HG02840 (cell line): ENCODE measurements around the gene CACNA1G.

ENCODE experiments used
- ATAC-seq: cut with Tn5 transposase; IDR thresholded peaks from one replicate; pipeline ENCODE4 v1.9.1; 2021; ENCODE audit warnings: mild to moderate bottlenecking, moderate library complexity, moderate number of reproducible peaks; ENCODE audit not compliant: unreplicated experiment, low FRiP score

The CACNA1G gene

DNA sequence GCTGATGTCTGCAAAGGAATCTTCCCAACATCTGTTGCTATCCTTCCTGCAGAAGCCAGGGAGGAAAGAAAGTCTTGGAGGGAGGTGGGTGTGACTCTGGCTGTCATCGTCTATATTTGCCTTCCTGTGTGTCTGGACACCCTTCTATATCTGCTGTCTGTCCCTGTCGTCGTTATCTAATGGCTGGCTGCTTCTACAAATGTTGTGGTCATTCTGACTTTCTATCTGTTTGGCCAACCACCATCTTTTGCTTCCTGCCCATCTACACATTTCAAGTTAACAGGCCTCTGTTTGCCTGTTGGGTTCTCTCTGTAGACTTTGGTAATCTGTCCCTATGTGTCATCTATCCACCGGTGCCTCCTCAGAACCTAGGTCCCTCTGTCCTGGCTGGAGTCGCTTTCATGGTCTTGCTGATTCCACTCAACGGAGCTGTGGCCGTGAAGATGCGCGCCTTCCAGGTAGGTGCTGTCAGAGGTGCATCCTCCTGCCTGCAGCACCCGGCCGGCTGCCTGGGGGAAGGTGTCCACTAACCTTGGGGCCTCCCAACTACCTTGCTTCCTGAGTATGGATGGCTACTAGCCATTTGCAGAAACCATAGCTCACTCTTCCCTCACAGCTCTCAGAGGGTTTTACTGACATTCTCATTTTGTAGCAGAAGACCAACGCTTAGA lies 104.4 kb downstream of the CACNA1G start:
- no peak for ATAC-seq

DNA sequence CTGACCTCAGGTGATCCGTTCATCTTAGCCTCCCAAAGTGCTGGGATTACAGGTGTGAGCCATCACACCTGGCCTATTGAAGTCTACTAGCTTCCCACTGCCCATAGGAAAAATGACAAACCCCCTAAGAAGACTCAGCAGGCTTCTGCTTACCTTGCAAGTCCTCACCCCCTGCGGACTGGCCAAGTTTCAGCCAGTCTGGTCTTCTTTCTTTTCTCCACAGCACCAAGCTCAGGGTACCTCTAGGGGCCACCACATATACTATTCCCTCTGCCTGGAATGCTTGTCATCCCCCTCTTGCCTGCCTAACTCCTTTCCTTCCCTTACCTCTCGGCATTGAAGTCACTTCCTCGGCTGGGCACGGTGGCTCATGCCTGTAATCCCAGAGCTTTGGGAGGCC lies 105.3 kb downstream of the CACNA1G start:
- no peak for ATAC-seq

DNA sequence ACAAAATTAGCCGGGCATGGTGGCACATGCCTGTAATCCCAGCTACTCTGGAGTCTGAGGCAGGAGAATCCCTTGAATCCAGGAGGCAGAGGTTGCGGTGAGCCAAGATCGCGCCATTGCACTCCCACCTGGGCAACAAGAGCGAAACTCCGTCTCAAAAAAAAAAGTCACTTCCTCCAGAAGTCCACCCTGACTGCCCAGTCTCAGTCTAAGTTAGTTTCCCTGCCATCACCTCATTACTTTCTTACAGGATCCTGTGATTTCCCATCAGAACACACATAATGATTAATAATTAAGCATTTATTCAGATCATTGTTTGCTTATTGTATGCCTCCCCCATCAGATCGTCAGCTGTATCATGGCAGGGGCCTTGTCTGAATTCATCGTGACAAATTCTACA lies 105.8 kb downstream of the CACNA1G start:
- no peak for ATAC-seq

DNA sequence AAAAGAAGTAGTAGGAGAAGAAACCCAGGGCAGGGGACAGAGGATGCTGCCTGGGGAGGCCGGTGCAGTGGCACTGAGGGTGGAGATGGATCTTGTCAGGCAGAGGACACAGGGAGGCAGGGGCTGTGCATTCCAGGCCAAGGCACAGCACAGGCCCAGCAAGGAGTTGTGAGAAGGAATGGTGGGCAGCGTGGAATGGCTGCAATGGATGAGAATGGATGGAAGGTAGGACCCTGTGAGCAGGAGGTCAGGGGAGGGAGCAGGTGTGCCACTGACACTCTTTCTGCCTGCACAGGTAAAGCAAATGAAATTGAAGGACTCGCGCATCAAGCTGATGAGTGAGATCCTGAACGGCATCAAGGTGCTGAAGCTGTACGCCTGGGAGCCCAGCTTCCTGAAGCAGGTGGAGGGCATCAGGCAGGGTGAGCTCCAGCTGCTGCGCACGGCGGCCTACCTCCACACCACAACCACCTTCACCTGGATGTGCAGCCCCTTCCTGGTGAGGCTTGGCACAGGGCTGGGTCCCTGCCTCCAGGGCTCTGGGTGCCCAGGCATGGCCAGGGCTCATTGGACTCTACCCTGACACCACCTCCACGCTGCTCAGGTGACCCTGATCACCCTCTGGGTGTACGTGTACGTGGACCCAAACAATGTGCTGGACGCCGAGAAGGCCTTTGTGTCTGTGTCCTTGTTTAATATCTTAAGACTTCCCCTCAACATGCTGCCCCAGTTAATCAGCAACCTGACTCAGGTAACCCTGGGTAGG lies 106.9 kb downstream of the CACNA1G start:
- no peak for ATAC-seq

DNA sequence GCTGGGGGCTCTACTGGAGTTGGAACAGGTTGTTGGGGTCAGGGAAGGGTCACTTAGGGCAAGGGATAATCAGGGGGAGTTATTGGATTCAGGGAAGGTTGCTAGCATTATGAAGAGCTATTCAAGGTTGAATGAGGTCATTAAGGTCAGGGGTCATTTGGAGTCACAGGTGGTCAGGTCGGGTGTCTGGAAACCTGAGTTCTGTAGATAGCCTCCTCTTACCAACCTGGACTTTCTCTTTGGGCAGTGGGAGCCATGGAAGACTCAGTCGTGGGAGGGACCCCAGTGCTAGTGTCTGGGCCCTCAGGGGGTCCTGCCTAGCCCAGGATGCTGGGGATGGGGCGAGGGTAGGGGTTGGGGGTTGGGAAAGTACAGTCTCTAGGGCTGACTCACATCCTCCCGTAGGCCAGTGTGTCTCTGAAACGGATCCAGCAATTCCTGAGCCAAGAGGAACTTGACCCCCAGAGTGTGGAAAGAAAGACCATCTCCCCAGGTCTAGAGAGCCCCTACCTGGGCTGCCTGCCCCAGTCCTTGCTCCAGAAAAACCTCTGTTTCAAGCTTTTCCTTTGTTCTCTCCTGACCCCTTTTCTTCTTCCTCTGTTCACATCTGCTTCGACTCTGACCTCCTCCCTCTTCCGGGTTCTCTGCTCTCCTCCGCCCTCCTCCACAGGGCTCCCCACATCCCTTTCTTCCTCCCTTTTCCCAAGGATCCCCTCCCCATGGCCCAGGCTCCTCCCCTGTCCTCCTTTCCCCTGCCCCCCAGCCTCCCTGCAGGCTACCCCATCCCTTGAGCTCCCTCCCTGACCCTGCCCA lies 107.7 kb downstream of the CACNA1G start:
- no peak for ATAC-seq

DNA sequence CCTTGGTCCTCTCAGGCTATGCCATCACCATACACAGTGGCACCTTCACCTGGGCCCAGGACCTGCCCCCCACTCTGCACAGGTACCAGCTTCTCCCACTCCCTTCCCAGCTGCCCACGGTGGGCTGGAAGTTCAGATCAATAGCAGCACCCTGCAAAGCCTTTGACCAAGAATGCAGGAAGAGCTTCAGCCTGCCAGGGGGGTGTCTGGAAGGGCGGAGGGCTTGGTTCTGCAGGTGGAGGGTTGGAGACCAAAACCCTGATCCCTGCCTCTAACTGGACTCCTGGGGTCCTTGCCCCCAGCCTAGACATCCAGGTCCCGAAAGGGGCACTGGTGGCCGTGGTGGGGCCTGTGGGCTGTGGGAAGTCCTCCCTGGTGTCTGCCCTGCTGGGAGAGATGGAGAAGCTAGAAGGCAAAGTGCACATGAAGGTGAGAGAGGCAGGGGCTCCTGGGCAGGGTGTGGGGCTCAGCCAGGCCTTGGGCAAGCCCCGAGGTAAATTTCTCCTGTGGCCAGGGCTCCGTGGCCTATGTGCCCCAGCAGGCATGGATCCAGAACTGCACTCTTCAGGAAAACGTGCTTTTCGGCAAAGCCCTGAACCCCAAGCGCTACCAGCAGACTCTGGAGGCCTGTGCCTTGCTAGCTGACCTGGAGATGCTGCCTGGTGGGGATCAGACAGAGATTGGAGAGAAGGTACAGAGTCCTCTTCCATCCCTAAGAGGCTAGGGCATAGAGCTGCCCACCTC lies 108.5 kb downstream of the CACNA1G start:
- ATAC-seq = no peak

DNA sequence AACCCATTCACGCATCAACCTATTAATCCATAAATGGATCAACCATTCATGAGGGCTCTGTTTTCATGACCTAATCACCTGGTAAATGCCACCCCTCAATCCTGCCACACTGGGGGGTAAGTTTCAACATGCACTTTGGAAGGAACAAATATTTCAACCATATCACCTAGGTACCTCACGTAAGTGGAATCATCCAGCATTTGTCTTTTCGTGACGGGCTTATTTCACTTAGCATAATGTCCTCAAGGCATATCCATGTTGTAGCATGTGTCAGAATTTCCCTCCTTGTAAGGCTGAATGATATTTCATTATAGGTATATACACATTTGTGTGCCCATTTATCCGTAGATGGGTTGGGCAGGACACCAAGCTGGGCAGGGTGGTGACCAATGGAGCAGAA lies 111.6 kb downstream of the CACNA1G start:
- no peak for ATAC-seq

DNA sequence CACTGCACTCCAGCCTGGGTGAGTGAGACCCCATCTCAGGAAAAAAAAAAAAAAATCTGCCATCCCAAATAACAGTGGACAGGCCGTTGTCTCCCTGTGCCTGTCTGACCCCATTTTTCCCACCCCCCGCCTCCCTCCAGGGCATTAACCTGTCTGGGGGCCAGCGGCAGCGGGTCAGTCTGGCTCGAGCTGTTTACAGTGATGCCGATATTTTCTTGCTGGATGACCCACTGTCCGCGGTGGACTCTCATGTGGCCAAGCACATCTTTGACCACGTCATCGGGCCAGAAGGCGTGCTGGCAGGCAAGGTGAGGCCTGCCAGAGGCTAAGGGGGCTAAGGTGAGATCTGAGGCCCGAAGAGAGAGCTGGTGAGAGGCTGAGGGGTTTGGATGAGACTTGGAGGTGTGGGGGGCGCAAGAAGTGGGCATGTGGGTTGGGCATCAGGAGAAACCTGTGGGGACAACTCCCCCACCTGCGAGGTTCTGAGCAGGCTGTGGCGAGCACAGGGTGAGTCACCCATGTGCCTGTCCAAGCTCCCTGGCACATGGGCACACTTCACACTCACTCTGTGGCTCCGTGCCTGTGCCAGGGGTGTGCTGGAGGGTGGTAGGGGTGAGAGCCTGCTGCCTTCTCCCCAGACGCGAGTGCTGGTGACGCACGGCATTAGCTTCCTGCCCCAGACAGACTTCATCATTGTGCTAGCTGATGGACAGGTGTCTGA lies 112.5 kb downstream of the CACNA1G start:
- ATAC-seq = no peak

DNA sequence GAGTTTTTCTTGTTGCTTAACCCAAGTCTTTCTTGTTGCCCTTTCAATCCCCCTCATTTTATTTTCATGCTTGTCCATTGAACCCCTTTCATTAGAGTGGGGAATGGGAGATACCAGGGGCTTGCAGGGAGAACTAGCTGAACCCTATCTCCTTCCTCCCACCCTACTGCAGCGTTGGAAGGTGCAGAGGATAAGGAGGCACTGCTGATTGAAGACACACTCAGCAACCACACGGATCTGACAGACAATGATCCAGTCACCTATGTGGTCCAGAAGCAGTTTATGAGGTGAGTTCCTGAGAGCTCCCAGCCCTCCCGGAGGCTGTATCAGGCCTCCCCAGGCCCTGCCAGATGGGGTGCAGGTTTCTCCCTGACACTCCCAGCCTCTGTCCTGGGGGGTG lies 114.7 kb downstream of the CACNA1G start:
- no peak for ATAC-seq

DNA sequence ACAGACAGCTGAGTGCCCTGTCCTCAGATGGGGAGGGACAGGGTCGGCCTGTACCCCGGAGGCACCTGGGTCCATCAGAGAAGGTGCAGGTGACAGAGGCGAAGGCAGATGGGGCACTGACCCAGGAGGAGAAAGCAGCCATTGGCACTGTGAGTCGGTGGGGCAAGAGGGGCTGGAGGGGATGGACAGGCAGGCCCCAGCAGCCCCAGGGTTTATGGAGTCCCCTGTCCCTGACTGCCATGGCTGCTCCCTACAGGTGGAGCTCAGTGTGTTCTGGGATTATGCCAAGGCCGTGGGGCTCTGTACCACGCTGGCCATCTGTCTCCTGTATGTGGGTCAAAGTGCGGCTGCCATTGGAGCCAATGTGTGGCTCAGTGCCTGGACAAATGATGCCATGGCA lies 115.1 kb downstream of the CACNA1G start:
- ATAC-seq = no peak

DNA sequence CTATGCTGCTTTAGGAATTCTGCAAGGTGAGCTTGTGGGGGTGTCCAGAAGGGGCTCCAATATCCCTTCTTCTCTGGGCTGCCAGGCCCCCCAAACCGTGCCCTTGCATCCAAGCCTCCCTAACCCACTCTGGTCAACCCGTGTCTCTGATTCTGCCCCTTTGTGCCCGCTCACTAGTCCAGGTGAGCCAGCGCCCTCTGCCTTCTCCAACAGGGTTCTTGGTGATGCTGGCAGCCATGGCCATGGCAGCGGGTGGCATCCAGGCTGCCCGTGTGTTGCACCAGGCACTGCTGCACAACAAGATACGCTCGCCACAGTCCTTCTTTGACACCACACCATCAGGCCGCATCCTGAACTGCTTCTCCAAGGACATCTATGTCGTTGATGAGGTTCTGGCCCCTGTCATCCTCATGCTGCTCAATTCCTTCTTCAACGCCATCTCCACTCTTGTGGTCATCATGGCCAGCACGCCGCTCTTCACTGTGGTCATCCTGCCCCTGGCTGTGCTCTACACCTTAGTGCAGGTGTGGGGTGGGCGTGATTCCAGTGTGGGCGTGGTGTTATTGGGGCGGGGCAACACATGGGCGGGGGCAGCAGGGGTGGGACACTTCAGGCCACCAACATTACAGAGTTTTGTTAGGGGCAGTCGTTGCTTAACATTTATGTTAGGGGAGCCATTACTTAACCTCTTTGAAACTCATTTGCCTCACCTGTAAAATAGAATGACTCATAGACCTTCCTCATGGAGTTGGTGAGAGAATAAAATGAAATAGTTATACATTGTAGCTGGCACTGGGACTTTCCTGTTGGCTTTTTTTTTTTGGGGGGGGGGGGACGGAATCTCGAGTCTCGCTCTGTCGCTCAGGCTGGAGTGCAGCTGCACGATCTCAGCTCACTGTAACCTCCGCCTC lies 115.8 kb downstream of the CACNA1G start:
- no peak for ATAC-seq
